Measurements from ENCODE around the gene IZUMO3.
"Not testable (repeated sequence)": the region's sequence is repeated elsewhere in the genome, so short reads cannot be mapped to it uniquely, and the experiment has no call there.

The IZUMO3 gene

GRCh38 chr9:24545847-24546522 lies at the start of gene IZUMO3:
Gene IZUMO3 (minus strand): TSS chr9:24545897. CDS start chr9:24545649, 248 bp downstream.
- DNase-seq (ENCODE audit: low read depth): no peak

DNA sequence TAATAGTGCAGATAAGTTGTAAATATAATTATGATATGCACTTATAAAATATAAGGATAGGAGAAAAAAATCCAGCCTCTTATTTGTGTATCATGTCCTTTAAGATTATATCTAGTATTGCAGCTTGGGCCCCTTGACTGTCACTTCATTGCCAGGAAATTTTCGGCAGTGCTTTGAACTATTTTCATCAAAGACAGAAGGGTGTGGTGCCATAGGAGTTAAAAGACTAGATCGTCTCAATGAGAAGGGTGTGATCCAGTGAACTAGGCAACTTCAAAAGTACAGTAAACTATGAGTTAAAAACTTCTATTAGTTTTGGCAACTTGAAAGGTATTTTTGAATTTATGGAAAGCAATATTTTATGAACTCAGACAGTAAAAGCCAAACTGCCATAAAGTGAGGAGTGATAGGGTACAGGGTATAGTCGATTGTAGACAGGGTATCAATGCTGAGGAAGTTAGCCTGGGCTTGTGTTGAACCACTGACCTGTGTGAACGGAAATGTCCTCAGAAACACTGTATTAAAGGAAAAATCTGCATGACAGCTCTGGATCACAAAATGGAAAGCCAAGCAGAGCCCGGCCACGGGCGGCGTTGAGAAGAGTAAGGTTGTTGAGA lies 48.6 kb upstream of the IZUMO3 start:
- no peak for DNase-seq (ENCODE audit: low read depth)

GRCh38 chr9:24590432-24590831 lies 44.7 kb upstream of the IZUMO3 start:
- no peak for DNase-seq (ENCODE audit: low read depth)

DNA sequence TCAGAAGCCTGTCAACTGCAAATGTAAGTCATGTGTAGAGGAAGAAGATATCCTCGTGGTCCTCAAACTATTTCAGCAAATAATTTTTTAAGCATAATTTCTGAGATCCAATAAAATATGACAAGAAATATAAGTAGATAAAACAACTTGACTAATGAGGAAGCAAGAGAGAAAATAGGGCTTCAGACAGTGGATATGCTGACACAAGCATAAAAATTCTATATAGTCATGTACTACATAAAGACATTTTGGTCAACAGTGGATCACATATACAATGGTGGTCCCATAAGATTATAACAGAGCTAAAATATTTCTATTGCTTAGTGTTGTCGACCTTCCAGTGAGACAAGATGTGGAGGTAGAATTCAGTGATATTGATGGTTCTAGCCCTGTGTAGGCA lies 42.2 kb upstream of the IZUMO3 start:
- DNase-seq (ENCODE audit: low read depth): no peak

GRCh38 chr9:24582146-24583126 lies 36.7 kb upstream of the IZUMO3 start:
- no peak for DNase-seq (ENCODE audit: low read depth)

GRCh38 chr9:24580005-24580404 lies 34.3 kb upstream of the IZUMO3 start:
- DNase-seq (ENCODE audit: low read depth): not testable (repeated sequence)

DNA sequence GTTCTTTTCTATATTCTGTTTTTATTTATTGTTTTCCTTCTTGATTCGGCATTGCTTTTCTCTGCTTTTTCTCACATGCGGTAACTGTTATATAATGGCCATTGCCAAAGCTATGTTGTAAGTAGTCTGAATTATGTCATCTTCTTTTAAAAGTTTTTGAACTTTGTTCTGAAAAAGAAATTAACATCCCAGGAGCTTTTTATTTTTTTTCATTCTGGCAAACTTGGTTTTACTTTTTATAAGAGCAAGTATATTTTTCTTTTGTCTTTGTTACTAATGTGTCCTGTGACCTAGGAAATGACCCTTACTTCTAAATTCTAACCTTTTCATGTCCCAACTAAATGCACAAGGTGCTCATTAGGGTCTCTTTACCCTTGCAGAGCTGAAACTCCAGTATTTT lies 26.7 kb upstream of the IZUMO3 start:
- no peak for DNase-seq (ENCODE audit: low read depth)

- DNase-seq (ENCODE audit: low read depth): no peak
These were observed 16.3 kb upstream of the IZUMO3 start for GRCh38 chr9:24561957-24562356.

DNA sequence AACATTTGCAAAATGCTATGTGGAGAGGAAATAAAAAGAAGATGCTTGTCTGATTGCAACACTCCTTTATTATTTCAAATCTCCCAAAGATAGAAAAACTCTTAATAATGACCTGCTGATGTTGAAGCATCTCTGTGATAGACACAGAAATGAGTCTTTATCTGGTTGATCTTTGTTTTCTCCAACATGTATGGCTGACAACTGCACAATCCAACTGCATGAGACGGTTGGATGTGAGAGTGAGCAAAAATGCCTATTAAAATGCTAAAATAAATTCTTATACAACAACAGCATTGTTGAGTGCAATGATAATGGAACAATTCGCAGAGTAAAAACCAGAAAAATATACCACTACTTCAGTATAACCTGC lies 7.5 kb upstream of the IZUMO3 start:
- no peak for DNase-seq (ENCODE audit: low read depth)

GRCh38 chr9:24552526-24553182 lies 7.0 kb upstream of the IZUMO3 start:
- DNase-seq (ENCODE audit: low read depth): no peak

GRCh38 chr9:24545285-24545684 lies 412 bp downstream of the IZUMO3 start:
- no peak for DNase-seq (ENCODE audit: low read depth)

- DNase-seq (ENCODE audit: low read depth): no peak
These were observed 27.2 kb downstream of the IZUMO3 start for GRCh38 chr9:24518545-24518944.

DNA sequence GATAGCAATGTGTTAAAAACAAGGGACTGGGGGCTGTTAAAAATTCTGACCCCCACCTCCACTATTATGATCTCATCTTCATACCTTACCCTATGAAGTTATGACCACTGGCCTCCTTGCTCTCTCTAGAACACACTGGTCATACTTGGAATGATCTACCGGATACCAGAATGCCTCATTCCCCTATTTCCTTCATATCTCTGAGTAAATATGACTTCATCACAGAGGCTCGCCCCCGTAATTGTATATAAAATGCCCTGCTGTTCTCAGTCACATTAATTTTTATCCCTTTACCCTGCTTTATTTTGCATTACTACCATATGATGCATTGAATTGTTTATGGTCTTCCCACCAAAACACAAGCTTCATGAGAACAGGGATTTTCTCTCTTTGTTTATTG lies 29.2 kb downstream of the IZUMO3 start:
- no peak for DNase-seq (ENCODE audit: low read depth)

DNA sequence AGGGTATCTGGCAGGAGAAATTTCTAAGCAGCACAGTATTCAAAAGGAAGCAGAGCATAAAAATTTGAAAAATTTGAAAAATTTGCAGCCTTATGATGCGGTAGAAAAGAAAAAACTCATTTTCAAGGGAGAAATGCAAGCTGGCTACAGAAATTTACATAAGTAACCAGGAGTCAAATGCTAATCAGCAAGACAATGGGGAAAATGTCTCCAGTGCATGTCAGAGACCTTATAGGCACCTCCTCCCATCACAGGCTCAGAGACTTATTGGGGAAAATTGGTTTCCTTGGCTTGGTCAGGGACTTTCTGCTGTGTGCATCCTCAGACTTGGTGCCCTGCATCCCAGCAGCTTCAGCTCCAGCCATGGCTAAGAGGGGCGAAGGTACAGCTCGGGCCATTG lies 35.8 kb downstream of the IZUMO3 start:
- no peak for DNase-seq (ENCODE audit: low read depth)

GRCh38 chr9:24504521-24504920 lies 41.2 kb downstream of the IZUMO3 start:
- no peak for DNase-seq (ENCODE audit: low read depth)

- no peak for DNase-seq (ENCODE audit: low read depth)
These were observed 43.3 kb downstream of the IZUMO3 start for GRCh38 chr9:24502206-24502937.

- DNase-seq (ENCODE audit: low read depth): no peak
These were observed 44.9 kb downstream of the IZUMO3 start for GRCh38 chr9:24500761-24501160.

DNA sequence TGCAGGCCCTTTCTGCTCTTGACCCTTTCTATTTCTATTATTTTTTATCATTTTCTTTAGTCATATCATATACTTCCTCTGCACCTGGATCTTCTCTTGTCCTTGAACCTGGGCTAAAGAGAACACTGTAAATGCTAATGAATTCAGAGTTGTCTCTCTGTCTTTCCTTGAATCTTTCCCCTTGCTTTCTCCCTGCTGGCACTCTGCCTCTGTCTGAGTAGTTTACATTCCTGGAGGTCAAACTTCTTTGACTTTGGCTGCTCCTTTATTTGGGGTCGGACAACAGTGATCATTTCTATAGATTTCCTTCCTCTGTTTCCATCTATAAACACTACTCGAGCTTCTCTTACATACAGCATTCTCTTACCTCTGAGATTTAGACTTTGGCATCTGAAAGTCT lies 47.1 kb downstream of the IZUMO3 start:
- no peak for DNase-seq (ENCODE audit: low read depth)

GRCh38 chr9:24497671-24498070 lies 48.0 kb downstream of the IZUMO3 start:
- DNase-seq (ENCODE audit: low read depth): no peak

Measured in stimulated activated CD8-positive, alpha-beta memory T cell treated with anti-CD3 and anti-CD28 coated beads, Interleukin-7, amount 100 ng/mL, for 24 hours (primary cell).